GM18868 (cell line): ENCODE data around the gene MTHFSD.

Source experiments
- ATAC-seq: cut with Tn5 transposase; IDR thresholded peaks from one replicate; pipeline ENCODE4 v1.9.1; 2021; ENCODE audit warnings: mild to moderate bottlenecking, moderate library complexity; ENCODE audit not compliant: unreplicated experiment

The MTHFSD gene

DNA sequence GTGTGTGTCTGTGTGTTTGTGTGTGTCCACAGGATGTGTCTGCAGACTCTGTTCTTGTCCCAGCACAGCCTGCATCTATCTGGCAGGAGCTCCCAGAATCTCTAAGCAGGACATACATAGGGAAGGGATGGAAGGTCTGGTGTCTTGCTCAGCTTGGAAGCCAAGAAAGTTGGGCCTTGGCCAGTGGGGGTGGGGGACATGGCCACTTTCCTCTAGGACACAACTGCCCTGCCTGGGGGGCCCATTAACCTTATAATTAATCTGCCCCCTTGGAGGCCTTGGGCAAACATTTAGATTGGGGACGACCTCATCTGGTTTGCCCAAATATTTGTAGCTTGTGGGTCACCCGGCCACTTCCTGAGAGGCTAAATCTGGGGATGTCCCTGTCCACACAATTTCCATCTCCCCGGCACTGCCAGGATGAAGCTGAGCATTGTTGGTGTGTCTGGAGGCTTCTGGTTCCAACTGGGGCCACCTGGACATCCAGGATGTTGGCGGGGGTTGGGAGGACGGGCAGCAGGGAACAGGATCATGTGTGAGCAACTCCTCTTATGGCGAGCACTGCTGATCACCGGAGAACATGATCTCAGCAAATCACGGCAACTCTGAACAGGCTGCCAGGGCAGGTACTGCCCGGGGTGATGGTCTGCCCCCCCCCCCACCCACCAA, 61.9 kb downstream of the MTHFSD start:
- no peak for ATAC-seq

- ATAC-seq, result no peak
Observed at GRCh38 chr16:86492267-86492960, 62.6 kb downstream of the MTHFSD start.

DNA sequence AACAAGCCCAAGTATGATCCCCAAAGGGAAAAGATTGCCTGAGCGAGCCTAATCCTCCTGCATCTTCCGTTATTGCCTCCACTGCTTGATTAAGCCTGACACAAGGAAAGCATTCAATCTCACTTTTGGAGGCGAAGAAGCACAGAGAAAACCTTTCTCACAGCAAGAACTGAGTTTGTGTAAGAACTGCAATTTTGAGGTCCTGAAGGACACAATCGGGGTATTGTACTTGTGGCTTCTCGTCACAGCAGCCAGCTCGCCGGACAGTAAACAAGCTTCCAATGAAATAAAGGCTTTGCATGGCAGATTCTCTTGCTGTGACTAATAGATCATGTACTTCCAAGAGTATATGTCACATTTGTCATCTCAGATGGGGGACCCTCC, 63.4 kb downstream of the MTHFSD start:
- ATAC-seq, result no peak

DNA sequence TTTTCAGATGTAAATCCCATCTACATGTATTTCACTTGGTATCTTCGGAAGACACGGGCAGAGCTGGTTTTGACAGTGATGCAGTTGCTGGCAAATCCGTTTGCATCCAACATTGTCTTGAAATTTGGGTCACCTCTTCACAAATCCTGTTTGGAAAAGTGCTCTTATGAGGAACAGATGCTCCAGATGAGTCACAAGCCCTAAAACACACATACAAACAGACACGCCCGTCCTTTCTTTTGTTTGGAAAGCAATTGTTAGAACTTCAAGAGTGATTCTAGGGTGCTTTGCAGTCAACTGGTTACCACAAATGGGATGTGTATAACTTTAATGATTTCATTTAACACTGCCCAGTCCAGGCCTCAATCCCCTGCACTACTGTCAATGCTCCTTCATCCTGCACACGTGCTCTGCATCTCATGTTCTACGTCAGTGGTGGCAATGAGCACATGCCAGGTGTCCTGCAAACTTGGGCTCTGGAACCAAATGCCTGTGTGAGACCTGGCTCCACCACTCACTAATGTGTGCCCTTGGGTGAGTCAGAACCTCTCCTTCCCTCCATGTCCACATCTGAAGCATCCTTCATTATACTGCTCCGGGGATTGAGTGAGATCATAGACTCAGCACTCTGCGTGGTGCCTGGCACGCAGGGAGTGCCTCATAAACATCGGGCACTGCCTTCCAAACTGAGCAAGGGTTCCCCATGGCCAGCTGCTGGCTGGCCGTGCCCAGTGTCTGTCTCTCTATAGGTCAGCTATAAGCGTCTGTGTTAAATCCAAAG, 64.0 kb downstream of the MTHFSD start:
- ATAC-seq, result no peak

- no peak for ATAC-seq
Observed at GRCh38 chr16:86485746-86486145, 69.3 kb downstream of the MTHFSD start.

DNA sequence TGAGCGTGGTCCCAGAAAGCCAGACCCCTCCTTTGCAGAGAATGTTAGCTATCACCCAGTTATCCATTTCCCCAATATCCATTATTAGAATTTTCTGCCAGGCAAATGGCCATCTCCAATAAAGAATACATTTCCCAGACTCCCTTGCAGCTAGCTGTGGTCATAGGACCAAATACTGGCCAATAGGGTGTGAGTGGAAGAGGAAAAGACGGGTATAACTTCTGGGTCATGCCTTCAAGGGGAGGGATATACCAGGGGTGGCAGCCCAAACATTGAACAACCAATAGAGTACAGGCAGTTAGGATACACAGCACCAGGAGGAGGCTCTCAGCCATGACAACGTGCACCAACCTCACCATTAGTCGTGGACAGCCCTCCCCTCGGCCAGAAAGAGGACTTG, 70.8 kb downstream of the MTHFSD start:
- ATAC-seq, result no peak

DNA sequence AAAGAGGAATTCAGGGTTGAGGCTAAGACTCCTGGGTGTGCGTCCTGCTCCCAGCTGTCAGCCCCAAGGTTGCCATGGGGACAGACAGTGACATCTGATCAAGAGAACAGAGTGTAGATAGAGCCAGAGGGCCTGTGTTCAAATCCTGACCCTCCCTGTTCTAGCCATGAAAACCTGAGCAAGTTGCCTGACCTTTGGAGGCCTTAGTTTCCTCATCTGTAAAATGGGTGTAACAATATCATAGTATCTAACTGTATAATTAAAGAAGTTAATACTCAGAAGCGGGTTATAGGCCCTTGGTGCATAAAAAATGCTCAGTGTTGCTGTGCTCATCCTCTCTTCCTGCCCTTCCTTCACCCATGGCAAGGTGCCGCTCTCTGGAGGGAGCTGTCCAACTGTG, 73.4 kb downstream of the MTHFSD start:
- no peak for ATAC-seq

DNA sequence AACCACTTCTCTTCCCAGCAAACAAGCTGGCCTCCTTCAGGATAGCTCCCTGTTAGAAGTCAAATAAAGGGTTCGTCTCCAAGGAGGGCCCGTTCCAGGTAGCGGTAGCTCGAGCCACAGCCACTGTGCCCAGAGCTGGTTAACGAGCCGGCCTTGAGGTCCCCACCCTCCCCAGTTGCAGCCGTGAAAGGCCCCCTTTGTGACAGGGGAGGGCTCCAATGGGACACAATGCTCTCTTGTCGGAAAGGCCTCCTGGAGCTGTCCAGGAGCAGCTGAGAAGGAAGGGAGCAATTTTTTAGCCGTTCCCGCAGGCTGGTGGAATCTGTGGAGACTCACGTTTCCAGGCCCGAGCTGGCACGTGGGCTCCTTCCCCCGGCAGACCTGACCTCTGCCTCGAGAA, 74.6 kb downstream of the MTHFSD start:
- no peak for ATAC-seq
